Choroid plexus epithelial cell (primary cell): ENCODE data around the gene PAFAH1B2.
"Not testable (repeated sequence)": the region's sequence is repeated elsewhere in the genome, so short reads cannot be mapped to it uniquely, and the experiment has no call there.

Experiments used
- DNase-seq: peaks from one replicate; pipeline ENCODE4 v3.0.0-alpha.2; 2010; ENCODE audit warnings: low read depth
- H3K4me3 ChIP-seq: 2 replicates; pipeline ENCODE4 v1.5.1; 2011; ENCODE audit warnings: low read depth, mild to moderate bottlenecking, control low read depth, low read length, moderate library complexity
- TF ChIP-seq, protein P1 (sequence below): conservative IDR thresholded peaks from 2 replicates; pipeline ENCODE4 v1.5.1; 2011; ENCODE audit warnings: low read depth, mild to moderate bottlenecking, control low read depth, inconsistent platforms, low read length, moderate library complexity

PAFAH1B2 gene

DNA sequence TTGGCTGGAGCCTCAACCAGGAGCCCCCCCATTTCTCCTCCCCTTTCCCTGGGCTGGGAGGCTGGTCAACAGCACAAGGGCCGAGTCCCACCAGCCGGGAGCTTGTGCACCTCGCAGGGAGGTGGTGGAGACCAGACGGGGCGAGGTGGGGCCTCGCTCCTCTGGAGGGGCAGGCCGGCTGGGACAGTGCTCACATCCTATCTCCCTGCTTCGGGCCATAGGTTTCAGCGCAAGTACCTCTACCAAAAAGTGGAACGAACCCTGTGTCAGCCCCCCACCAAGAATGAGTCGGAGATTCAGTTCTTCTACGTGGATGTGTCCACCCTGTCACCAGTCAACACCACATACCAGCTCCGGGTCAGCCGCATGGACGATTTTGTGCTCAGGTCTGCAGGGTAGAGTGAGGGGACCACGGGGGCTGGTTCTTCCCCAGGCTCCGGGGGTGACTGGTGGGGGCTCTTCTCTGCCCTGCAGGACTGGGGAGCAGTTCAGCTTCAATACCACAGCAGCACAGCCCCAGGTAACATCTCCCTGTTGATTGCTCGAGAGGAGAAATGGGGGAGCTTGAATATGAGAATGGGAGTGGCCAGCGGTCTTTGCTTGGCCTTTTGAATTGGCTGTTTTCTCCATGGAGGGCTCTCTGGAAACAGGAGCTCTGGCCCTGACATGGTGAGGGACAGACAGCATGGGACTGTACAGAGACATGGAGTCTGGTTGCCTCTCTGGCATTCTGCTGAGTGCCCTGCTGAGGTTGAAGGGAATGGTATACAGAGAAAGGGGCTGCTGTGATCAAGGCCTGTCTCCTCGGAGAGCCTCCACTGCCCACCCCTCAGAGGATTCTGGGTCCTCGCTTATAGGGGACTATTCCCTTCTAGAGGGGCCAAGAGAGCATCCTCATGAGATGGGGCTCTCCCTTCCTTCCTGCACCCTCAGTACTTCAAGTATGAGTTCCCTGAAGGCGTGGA is 37.8 kb downstream of the PAFAH1B2 start:
- no peak overlapping the region for H3K4me3 ChIP-seq
- DNase-seq: no peak
- TF ChIP-seq, protein P1, sequence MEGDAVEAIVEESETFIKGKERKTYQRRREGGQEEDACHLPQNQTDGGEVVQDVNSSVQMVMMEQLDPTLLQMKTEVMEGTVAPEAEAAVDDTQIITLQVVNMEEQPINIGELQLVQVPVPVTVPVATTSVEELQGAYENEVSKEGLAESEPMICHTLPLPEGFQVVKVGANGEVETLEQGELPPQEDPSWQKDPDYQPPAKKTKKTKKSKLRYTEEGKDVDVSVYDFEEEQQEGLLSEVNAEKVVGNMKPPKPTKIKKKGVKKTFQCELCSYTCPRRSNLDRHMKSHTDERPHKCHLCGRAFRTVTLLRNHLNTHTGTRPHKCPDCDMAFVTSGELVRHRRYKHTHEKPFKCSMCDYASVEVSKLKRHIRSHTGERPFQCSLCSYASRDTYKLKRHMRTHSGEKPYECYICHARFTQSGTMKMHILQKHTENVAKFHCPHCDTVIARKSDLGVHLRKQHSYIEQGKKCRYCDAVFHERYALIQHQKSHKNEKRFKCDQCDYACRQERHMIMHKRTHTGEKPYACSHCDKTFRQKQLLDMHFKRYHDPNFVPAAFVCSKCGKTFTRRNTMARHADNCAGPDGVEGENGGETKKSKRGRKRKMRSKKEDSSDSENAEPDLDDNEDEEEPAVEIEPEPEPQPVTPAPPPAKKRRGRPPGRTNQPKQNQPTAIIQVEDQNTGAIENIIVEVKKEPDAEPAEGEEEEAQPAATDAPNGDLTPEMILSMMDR: no peak

DNA sequence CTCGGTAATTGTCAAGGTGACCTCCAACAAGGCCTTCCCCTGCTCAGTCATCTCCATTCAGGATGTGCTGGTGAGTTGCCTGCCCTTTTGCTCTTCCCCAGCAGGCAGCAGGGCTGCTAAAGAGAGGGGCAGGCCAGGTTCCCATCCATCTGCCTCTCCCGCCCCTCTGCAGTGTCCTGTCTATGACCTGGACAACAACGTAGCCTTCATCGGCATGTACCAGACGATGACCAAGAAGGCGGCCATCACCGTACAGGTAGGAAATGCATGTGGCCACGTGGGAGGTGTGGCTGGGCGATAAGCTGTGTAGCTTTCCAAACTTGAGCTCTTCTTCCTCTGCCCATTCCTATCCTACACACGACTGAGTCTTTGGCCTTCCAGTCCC is 38.5 kb downstream of the PAFAH1B2 start:
- TF ChIP-seq, protein P1: no peak
- no peak overlapping the region for H3K4me3 ChIP-seq
- DNase-seq: no peak

DNA sequence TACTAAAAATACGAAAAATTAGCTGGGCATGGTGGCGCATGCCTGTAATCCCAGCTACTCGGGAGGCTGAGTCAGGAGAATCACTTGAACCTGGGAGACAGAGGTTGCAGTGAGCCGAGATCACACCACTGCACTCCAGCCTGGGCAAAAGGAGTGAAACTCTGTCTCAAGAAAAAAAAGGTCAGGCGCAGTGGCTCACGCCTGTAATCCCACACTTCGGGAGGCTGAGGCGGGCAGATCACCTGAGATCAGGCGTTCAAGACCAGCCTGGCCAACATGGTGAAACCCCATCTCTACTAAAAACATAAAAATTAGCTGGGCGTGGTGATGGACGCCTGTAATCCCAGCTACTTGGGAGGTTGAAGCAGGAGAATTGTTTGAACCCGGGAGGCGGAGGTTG is 39.1 kb downstream of the PAFAH1B2 start:
- DNase-seq, H3K4me3 ChIP-seq: not testable (repeated sequence)

DNA sequence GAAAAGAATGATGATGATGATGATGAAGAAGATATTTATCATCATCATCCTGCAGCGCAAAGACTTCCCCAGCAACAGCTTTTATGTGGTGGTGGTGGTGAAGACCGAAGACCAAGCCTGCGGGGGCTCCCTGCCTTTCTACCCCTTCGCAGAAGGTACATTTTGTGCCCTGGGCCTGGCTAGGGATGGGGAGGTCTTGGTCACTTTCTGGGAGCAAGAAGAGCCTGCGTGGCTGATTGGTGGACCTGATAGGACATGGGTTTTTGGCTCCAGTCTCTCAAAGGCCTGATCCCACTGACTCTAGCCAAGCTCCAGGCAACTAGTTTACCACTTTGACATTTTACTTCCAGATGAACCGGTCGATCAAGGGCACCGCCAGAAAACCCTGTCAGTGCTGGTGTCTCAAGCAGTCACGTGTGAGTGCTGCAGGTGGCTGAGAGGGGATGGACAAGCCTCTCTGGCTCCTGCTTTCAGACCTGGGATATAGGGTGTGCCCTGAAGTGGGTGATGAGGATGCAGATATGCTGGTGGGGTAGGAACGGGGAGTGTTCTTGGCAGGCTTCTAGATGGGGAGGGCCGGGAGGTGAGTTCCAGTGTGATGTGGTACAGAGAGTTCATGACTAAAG is 39.8 kb downstream of the PAFAH1B2 start:
- no peak overlapping the region for H3K4me3 ChIP-seq
- DNase-seq: no peak
- TF ChIP-seq, protein P1: no peak

DNA sequence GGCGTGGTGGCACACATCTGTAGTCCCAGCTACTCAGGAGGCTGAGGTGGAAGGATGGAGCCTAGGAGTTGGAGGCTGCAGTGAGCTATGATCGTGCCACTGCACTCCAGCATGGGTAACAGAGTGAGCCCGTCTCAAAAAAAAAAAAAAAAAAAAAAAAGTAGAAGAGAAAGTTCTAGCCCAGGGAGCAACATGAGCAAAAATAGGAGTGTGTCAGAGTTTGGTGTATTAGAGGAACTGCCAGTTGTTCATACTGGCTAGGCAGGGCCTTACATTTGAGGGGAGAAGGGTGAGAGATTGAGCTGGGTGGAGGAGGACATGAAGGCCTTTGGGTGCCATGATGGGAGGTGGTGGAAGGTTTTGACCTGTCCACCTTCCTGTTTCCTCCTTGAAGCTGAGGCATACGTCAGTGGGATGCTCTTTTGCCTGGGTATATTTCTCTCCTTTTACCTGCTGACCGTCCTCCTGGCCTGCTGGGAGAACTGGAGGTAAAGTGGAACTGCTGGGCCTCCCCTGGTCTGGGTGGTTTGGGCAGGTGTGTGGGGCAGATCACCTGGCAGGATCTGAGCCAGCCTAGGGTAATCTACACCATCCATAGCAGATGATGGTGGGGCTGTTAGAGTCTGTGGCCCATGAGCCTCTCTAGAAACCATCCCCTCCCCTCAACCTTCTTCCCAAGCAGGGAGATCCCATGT is 41.8 kb downstream of the PAFAH1B2 start:
- H3K4me3 ChIP-seq: no peak overlapping the region
- TF ChIP-seq, protein P1: no peak
- DNase-seq: no peak

DNA sequence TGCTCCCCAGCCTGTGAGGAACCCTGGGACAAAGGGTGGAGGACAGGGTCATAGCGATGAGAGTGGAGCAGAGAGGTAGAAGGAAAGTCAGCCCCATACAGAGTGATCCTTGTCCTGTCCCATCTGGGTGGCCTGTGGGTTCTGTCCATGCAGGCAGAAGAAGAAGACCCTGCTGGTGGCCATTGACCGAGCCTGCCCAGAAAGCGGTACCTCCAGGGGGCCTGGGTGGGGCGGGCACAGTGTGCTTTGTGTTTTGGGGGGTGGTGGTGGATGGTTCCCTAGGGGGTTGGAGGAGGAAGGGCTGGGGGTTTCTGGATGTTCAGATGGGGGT is 42.3 kb downstream of the PAFAH1B2 start:
- DNase-seq: no peak
- H3K4me3 ChIP-seq: no peak overlapping the region
- TF ChIP-seq, protein P1: no peak

DNA sequence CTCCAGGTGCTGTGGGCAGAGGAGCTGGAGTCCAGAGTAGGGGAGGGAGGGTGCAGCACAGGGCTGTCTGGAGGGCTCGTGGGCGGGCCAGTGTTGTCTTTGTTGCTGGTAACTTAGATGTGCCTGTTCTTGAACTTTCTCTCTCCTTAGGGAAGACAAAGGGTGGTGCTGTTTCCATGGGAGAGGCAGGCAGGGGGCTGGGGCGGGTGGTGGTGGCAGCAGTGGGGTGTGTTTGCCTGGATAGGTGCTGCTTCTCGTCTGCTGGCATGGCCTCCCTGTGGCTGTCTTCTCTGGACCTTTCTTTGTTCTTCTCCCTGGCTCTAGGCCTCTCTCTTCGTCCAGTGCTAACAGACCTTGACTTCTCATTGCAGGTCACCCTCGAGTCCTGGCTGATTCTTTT is 42.9 kb downstream of the PAFAH1B2 start:
- DNase-seq: no peak
- no peak overlapping the region for H3K4me3 ChIP-seq
- TF ChIP-seq, protein P1: no peak
